ENCODE data around the gene UNC50.
"Not testable (repeated sequence)": the region's sequence is repeated elsewhere in the genome, so short reads cannot be mapped to it uniquely, and the experiment has no call there.

UNC50 gene

GRCh38 chr2:98614024-98614739 is 5.8 kb downstream of the UNC50 start:
- DNase-seq: no peak

GRCh38 chr2:98615481-98615880 is 7.1 kb downstream of the UNC50 start:
- no peak for DNase-seq

- no peak for DNase-seq
Measured at GRCh38 chr2:98617149-98617548, 8.8 kb downstream of the UNC50 start.

GRCh38 chr2:98623657-98624056 is 15.3 kb downstream of the UNC50 start:
- no peak for DNase-seq

GRCh38 chr2:98632351-98632750 is 24.0 kb downstream of the UNC50 start:
- no peak for DNase-seq

GRCh38 chr2:98634406-98635092 is 26.2 kb downstream of the UNC50 start:
- no peak for DNase-seq

- no peak for DNase-seq
Measured at GRCh38 chr2:98637401-98638147, 29.2 kb downstream of the UNC50 start.

GRCh38 chr2:98643496-98644100 is 35.2 kb downstream of the UNC50 start:
- DNase-seq: no peak

GRCh38 chr2:98647636-98648035 is 39.2 kb downstream of the UNC50 start:
- no peak for DNase-seq

- no peak for DNase-seq
Measured at GRCh38 chr2:98648451-98648850, 40.1 kb downstream of the UNC50 start.

GRCh38 chr2:98649135-98649991 is 41.0 kb downstream of the UNC50 start:
- DNase-seq: no peak

GRCh38 chr2:98649992-98650375 is 41.6 kb downstream of the UNC50 start:
- no peak for DNase-seq

- DNase-seq: no peak
Measured at GRCh38 chr2:98650998-98651397, 42.6 kb downstream of the UNC50 start.

- no peak for DNase-seq
Measured at GRCh38 chr2:98654699-98655495, 46.5 kb downstream of the UNC50 start.

- DNase-seq: no peak
Measured at GRCh38 chr2:98656800-98657199, 48.4 kb downstream of the UNC50 start.

- no peak for DNase-seq
Measured at GRCh38 chr2:98658816-98659490, 50.6 kb downstream of the UNC50 start.

GRCh38 chr2:98659491-98659840 is 51.1 kb downstream of the UNC50 start:
- not testable (repeated sequence) for DNase-seq

- no peak for DNase-seq
Measured at GRCh38 chr2:98663511-98664090, 55.2 kb downstream of the UNC50 start.

GRCh38 chr2:98664323-98664722 is 55.9 kb downstream of the UNC50 start:
- DNase-seq: no peak

GRCh38 chr2:98665677-98666076 is 57.3 kb downstream of the UNC50 start:
- no peak for DNase-seq
